ENCODE data around the gene FBXL7. TPM values are rescaled to one million over a fixed set of nuclear protein-coding genes. Genes with fewer than 3 reads are reported as not detected.

Gene FBXL7
- total RNA-seq, 1 donor from 2014 or later: 4.4 TPM

- DNase-seq (ENCODE audit: low read depth): no peak
- TF ChIP-seq CTCF (IDR thresholded peaks at IDR 0.05; ENCODE audit: insufficient read depth, low read length, poor library complexity, severe bottlenecking): no peak
- Histone ChIP-seq H3K36me3 (ENCODE audit: control insufficient read depth, insufficient read depth, low read length) (no peaks in the 10 kb centered on the region), H3K4me3 (ENCODE audit: low read depth, low read length) (no peak overlapping the region), H3K27me3 (ENCODE audit: control insufficient read depth, insufficient read depth, low read length) (no peaks in the 10 kb centered on the region)
These were observed 13.9 kb downstream of the FBXL7 start for GRCh38 chr5:15513911-15514310.

- Histone ChIP-seq H3K27me3 (ENCODE audit: control insufficient read depth, insufficient read depth, low read length) (no peaks in the 10 kb centered on the region), H3K36me3 (ENCODE audit: control insufficient read depth, insufficient read depth, low read length) (no peaks in the 10 kb centered on the region), H3K4me3 (ENCODE audit: low read depth, low read length) (no peak overlapping the region)
- DNase-seq (ENCODE audit: low read depth): no peak
- no peak for TF ChIP-seq CTCF (IDR thresholded peaks at IDR 0.05; ENCODE audit: insufficient read depth, low read length, poor library complexity, severe bottlenecking)
These were observed 15.2 kb downstream of the FBXL7 start for GRCh38 chr5:15515229-15515628.

GRCh38 chr5:15516486-15516885, 16.5 kb downstream of the FBXL7 start:
- Histone ChIP-seq H3K36me3 (ENCODE audit: control insufficient read depth, insufficient read depth, low read length) (no peaks in the 10 kb centered on the region), H3K27me3 (ENCODE audit: control insufficient read depth, insufficient read depth, low read length) (no peaks in the 10 kb centered on the region), H3K4me3 (ENCODE audit: low read depth, low read length) (no peak overlapping the region)
- TF ChIP-seq CTCF (IDR thresholded peaks at IDR 0.05; ENCODE audit: insufficient read depth, low read length, poor library complexity, severe bottlenecking): no peak
- DNase-seq (ENCODE audit: low read depth): no peak

- DNase-seq (ENCODE audit: low read depth): no peak
- H3K4me3 ChIP-seq (ENCODE audit: low read depth, low read length): no peak overlapping the region
- no peaks in the 10 kb centered on the region for H3K27me3 ChIP-seq (ENCODE audit: control insufficient read depth, insufficient read depth, low read length)
- TF ChIP-seq CTCF (IDR thresholded peaks at IDR 0.05; ENCODE audit: insufficient read depth, low read length, poor library complexity, severe bottlenecking): no peak
- H3K36me3 ChIP-seq (ENCODE audit: control insufficient read depth, insufficient read depth, low read length): no peaks in the 10 kb centered on the region
These were observed 18.8 kb downstream of the FBXL7 start for GRCh38 chr5:15518786-15519185.

GRCh38 chr5:15520856-15521255, 20.9 kb downstream of the FBXL7 start:
- H3K4me3 ChIP-seq (ENCODE audit: low read depth, low read length): no peak overlapping the region
- H3K27me3 ChIP-seq (ENCODE audit: control insufficient read depth, insufficient read depth, low read length): no peaks in the 10 kb centered on the region
- no peak for DNase-seq (ENCODE audit: low read depth)
- no peak for TF ChIP-seq CTCF (IDR thresholded peaks at IDR 0.05; ENCODE audit: insufficient read depth, low read length, poor library complexity, severe bottlenecking)
- H3K36me3 ChIP-seq (ENCODE audit: control insufficient read depth, insufficient read depth, low read length): no peaks in the 10 kb centered on the region

- Histone ChIP-seq H3K27me3 (ENCODE audit: control insufficient read depth, insufficient read depth, low read length) (no peaks in the 10 kb centered on the region), H3K36me3 (ENCODE audit: control insufficient read depth, insufficient read depth, low read length) (no peaks in the 10 kb centered on the region), H3K4me3 (ENCODE audit: low read depth, low read length) (no peak overlapping the region)
- no peak for TF ChIP-seq CTCF (IDR thresholded peaks at IDR 0.05; ENCODE audit: insufficient read depth, low read length, poor library complexity, severe bottlenecking)
- DNase-seq (ENCODE audit: low read depth): no peak
These were observed 21.6 kb downstream of the FBXL7 start for GRCh38 chr5:15521381-15522186.

Measured in kidney epithelial cell (primary cell).